ENCODE data around the gene MAGI2. TPM values are rescaled to one million over a fixed set of nuclear protein-coding genes. Genes with fewer than 3 reads are reported as not detected.

Gene MAGI2
- total and polyA plus RNA-seq, 2 experiments from 2014 or later: 10.4 to 26.4 TPM

GRCh38 chr7:78207269-78207668 is 1246.2 kb downstream of the MAGI2 start:
- H3K27ac ChIP-seq (ENCODE audit: low read depth): no peak overlapping the region
- Mint-ChIP-seq H3K4me3 (no peak overlapping the region), H3K4me1 (peaks cover 10% of the 10 kb centered on the region), H3K36me3 (ENCODE audit: low read depth) (peaks cover 5% of the 10 kb centered on the region; the same call in 2 of the 3 replicates), H3K27ac (no peak overlapping the region), H3K9me3 (peaks cover 3% of the 10 kb centered on the region; the same call in 1 of the 3 replicates), H3K27me3 (ENCODE audit: insufficient read depth, low read depth, poor library complexity) (peaks cover 2% of the 10 kb centered on the region)
- H2AFZ ChIP-seq: no peak overlapping the region
- no peaks in the 10 kb centered on the region for H3K79me2 ChIP-seq (replicated peaks; ENCODE audit: insufficient read depth)
- H3K4me3 ChIP-seq: no peak overlapping the region
- no peaks in the 10 kb centered on the region for H3K36me3 ChIP-seq (ENCODE audit: insufficient read depth)
- H3K27me3 ChIP-seq (ENCODE audit: insufficient read depth): no peaks in the 10 kb centered on the region
- ATAC-seq (no peak), DNase-seq (ENCODE audit: low spot score) (no peak)
- peaks cover 8% of the 10 kb centered on the region for H3K4me1 ChIP-seq (ENCODE audit: insufficient read depth)
- no peak for TF ChIP-seq CTCF (conservative IDR thresholded peaks at IDR 0.05; ENCODE audit: low read depth in 2 of 2)
- no peak for TF ChIP-seq ZNF331 (CRISPR knock-in tag; IDR thresholded peaks at IDR 0.05; ENCODE audit: low read depth)
- no peak for TF ChIP-seq JUNB (IDR thresholded peaks at IDR 0.05; ENCODE audit: unreplicated experiment)
- no peak for TF ChIP-seq EZH2phosphoT487 (IDR thresholded peaks at IDR 0.05; ENCODE audit: unreplicated experiment)
- TF ChIP-seq NANOG (IDR thresholded peaks at IDR 0.05; ENCODE audit: borderline replicate concordance): no peak
- TF ChIP-seq STAT1 (IDR thresholded peaks at IDR 0.05; ENCODE audit: unreplicated experiment): no peak
- no peak for TF ChIP-seq EZH2 (IDR thresholded peaks at IDR 0.05; ENCODE audit: low read depth, unreplicated experiment)
- TF ChIP-seq ETS1 (IDR thresholded peaks at IDR 0.05): no peak
- TF ChIP-seq POLR2AphosphoS5 (IDR thresholded peaks at IDR 0.05; ENCODE audit: low read depth): no peak
- TF ChIP-seq CREB1 (CRISPR knock-in tag; IDR thresholded peaks at IDR 0.05; ENCODE audit: low read depth): no peak
- no peak for TF ChIP-seq ZNF114 (CRISPR knock-in tag; IDR thresholded peaks at IDR 0.05)
- TF ChIP-seq ZNF462 (CRISPR knock-in tag; IDR thresholded peaks at IDR 0.05): no peak
- no peak for TF ChIP-seq REST (IDR thresholded peaks at IDR 0.05; ENCODE audit: unreplicated experiment)
- H3F3A ChIP-seq (replicated peaks; ENCODE audit: low read depth): no peaks in the 10 kb centered on the region
- H4K20me1 ChIP-seq (replicated peaks; ENCODE audit: insufficient read depth): no peaks in the 10 kb centered on the region
- no peak overlapping the region for H3K4me2 ChIP-seq
- H3K9me2 ChIP-seq (ENCODE audit: insufficient read depth): no peaks in the 10 kb centered on the region
